Skeletal muscle satellite cell (primary cell): ENCODE data around the gene TXLNA.

ENCODE experiments used
- H3K27me3 ChIP-seq: 2 replicates; pipeline ENCODE4 v1.7.0; 2013; ENCODE audit warnings: low read length; ENCODE audit not compliant: control insufficient read depth, insufficient read depth
- H3K36me3 ChIP-seq: 2 replicates; pipeline ENCODE4 v1.7.0; 2013; ENCODE audit warnings: mild to moderate bottlenecking, control low read depth, low read length; ENCODE audit not compliant: insufficient read depth
- H3K4me1 ChIP-seq: 2 replicates; pipeline ENCODE4 v1.7.0; 2013; ENCODE audit warnings: low read length; ENCODE audit not compliant: control insufficient read depth, insufficient read depth
- H3K4me2 ChIP-seq: 2 replicates; pipeline ENCODE4 v1.7.0; 2013; ENCODE audit warnings: mild to moderate bottlenecking, low read length
- H3K4me3 ChIP-seq: 2 replicates; pipeline ENCODE4 v1.7.0; 2013; ENCODE audit warnings: low read length
- H3K9ac ChIP-seq: 2 replicates; pipeline ENCODE4 v1.7.0; 2013; ENCODE audit warnings: mild to moderate bottlenecking, low read depth, low read length, moderate library complexity
- H3K9me3 ChIP-seq: replicated peaks from 2 replicates; pipeline ENCODE4 v1.7.0; 2013; ENCODE audit warnings: mild to moderate bottlenecking, control low read depth, low read length

Gene TXLNA

GRCh38 chr1:32220746-32221580 lies 41.5 kb downstream of the TXLNA start:
- Histone ChIP-seq H3K4me3 (peak overlapping the region; percentile 88), H3K27me3 (no peaks in the 10 kb centered on the region), H3K4me2 (peak overlapping the region; percentile 96), H3K36me3 (peaks cover 31% of the 10 kb centered on the region), H3K9ac (peak overlapping the region; percentile 99), H3K9me3 (no peaks in the 10 kb centered on the region), H3K4me1 (peaks cover 27% of the 10 kb centered on the region)

DNA sequence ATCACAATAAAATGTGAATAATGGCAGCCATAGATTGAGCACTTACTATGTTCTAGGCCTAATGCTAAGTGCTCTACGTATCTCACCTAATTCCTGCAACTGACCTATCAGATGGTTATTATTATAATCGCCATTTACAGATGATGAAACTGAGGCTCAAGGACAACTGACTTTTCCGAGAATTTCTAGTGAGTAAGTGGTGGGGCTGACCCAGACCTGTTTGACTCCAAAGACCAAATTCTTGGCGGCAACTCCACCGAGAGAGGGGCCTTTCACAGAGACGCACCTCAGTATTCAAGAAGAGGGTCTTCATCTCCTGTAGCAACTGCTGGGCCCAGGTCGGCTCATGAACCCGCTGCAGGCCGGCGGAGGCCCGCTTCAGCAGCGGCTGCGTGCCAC lies 42.1 kb downstream of the TXLNA start:
- no peaks in the 10 kb centered on the region for H3K9me3 ChIP-seq
- H3K4me1 ChIP-seq = peaks cover 27% of the 10 kb centered on the region
- H3K4me2 ChIP-seq = peak overlapping the region; percentile 96
- no peaks in the 10 kb centered on the region for H3K27me3 ChIP-seq
- peaks cover 29% of the 10 kb centered on the region for H3K36me3 ChIP-seq
- peak overlapping the region; percentile 99 for H3K9ac ChIP-seq
- H3K4me3 ChIP-seq = peak overlapping the region; percentile 88

DNA sequence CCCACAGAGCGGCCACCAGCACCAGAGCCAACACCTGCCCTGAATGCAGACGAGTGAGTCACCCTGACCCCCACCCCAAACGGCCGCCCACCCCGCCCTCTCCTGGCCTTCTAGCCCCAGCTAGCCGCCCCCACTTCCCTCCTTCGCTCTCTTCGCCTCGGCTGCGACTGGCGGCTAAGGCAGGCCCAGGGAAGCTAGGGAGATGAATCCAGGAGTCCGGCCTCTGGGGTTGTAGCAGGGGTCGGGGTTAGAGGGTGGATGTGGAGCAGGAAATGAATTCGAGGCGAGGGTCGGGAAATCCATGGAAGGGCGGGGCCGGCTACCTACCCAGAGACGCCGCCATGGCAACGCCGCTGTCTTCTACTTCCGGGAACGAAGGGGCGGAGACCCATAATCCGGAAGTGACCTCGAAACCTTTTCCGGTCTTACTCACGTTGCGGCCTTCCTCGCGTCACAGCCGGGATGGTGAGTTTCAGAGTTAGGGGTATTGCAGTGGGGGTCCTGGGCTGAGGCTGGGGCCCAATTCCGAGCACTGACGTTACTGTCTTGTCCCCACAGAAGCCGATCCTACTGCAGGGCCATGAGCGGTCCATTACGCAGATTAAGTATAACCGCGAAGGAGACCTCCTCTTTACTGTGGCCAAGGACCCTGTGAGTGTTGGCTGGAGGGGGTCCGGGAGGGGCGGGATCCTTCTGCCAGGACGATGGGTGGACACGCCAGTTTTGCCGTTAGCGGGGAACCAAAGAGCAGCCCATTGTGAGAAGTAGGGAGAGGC lies 42.7 kb downstream of the TXLNA start, which contains the start of the genes EIF3I and TMEM234:
Gene EIF3I (plus strand): TSS at position 428 of the 776 bp plus-strand sequence. CDS start 35 bp downstream, at position 463.
Gene TMEM234 (minus strand): TSS at position 374 of the 776 bp plus-strand sequence. CDS start 31 bp downstream, at position 343.
- peak within 1 kb of the TSS; percentile 99 for H3K9ac ChIP-seq
- H3K9me3 ChIP-seq = no peaks in the 10 kb centered on the region
- peaks cover 25% of the 10 kb centered on the region for H3K36me3 ChIP-seq
- peak within 1 kb of the TSS; percentile 88 for H3K4me3 ChIP-seq
- peaks cover 27% of the 10 kb centered on the region for H3K4me1 ChIP-seq
- H3K4me2 ChIP-seq = peak within 1 kb of the TSS; percentile 96
- H3K27me3 ChIP-seq = no peaks in the 10 kb centered on the region

GRCh38 chr1:32223683-32224082 lies 44.2 kb downstream of the TXLNA start:
- Histone ChIP-seq H3K9me3 (no peaks in the 10 kb centered on the region), H3K36me3 (peaks cover 36% of the 10 kb centered on the region), H3K4me3 (peak overlapping the region; percentile 7), H3K27me3 (no peaks in the 10 kb centered on the region), H3K4me2 (peak overlapping the region; percentile 96), H3K4me1 (peaks cover 27% of the 10 kb centered on the region), H3K9ac (peak overlapping the region; percentile 99)

DNA sequence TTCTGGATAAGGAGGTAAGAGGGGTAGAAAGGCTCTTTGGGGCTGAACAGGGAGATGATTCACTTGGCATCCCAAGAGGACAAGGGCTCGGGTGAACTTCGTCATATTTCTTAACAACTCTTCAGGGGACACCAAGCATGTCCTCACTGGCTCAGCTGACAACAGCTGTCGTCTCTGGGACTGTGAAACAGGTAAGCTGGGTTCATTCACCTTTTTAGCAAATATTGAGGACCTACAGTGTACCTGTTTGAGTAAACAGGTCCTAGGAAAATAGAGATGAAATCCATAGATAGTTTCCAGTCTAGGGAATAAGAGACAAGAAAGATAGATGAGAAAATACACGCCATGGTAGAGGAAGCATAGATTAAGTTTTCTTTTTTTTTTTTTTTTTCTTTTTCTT lies 44.8 kb downstream of the TXLNA start:
- H3K4me1 ChIP-seq = peaks cover 27% of the 10 kb centered on the region
- peak overlapping the region; percentile 99 for H3K9ac ChIP-seq
- no peak overlapping the region for H3K4me3 ChIP-seq
- H3K9me3 ChIP-seq = no peaks in the 10 kb centered on the region
- H3K36me3 ChIP-seq = peaks cover 40% of the 10 kb centered on the region
- no peaks in the 10 kb centered on the region for H3K27me3 ChIP-seq
- peak overlapping the region; percentile 96 for H3K4me2 ChIP-seq

DNA sequence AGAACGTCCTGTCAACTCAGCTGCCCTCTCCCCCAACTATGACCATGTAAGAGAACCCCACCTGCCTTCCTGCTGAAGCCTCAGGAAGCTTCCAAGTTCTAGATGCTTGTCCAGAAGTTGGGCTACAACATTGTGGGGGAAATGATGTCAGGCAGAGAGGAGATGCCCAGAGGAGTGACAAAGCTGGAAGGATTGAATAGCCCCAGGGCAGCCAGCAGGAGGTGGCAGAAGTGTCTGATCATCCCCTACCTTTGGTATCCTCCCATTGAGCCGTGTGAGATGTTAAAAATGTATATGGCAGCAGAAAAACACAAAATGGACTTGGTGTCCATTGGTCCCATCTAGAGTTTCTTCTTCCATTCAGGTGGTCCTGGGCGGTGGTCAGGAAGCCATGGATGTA lies 49.3 kb downstream of the TXLNA start:
- no peaks in the 10 kb centered on the region for H3K27me3 ChIP-seq
- H3K36me3 ChIP-seq = peaks cover 52% of the 10 kb centered on the region
- no peak overlapping the region for H3K4me2 ChIP-seq
- H3K9ac ChIP-seq = no peak overlapping the region
- no peak overlapping the region for H3K4me3 ChIP-seq
- no peaks in the 10 kb centered on the region for H3K9me3 ChIP-seq
- peaks cover 3% of the 10 kb centered on the region for H3K4me1 ChIP-seq

DNA sequence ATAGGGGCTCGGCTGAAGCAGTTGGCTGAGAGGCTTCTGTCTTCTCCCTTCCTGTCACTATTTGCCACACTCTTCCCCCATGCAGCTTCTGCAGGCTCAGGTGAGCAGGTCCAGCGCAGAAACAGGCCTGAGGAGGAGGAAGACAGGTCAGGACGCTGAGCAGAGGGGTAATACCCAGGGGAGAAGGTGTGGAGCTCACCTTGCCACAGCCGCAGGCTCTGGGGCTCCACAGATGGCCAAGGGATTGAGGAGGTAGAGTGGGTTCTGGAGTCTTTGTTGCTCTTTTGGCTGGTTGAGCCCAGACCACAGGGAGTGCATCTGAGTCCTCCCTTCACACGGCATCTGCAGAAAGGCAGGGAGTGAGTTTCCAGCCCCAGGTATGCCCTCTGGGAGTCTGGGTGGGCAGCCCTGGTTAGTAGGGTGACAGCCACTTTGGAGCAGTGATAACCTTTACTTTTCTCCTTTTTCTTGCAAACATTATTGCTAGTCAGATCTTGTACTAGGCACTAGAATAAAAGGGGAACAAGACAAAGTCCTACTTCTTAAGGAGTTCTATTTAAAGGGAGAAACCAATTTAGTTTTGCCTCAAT lies 52.5 kb downstream of the TXLNA start:
- Histone ChIP-seq H3K27me3 (no peaks in the 10 kb centered on the region), H3K4me1 (peaks cover 19% of the 10 kb centered on the region), H3K4me2 (no peak overlapping the region), H3K4me3 (no peak overlapping the region), H3K36me3 (peaks cover 37% of the 10 kb centered on the region), H3K9ac (no peak overlapping the region), H3K9me3 (no peaks in the 10 kb centered on the region)

DNA sequence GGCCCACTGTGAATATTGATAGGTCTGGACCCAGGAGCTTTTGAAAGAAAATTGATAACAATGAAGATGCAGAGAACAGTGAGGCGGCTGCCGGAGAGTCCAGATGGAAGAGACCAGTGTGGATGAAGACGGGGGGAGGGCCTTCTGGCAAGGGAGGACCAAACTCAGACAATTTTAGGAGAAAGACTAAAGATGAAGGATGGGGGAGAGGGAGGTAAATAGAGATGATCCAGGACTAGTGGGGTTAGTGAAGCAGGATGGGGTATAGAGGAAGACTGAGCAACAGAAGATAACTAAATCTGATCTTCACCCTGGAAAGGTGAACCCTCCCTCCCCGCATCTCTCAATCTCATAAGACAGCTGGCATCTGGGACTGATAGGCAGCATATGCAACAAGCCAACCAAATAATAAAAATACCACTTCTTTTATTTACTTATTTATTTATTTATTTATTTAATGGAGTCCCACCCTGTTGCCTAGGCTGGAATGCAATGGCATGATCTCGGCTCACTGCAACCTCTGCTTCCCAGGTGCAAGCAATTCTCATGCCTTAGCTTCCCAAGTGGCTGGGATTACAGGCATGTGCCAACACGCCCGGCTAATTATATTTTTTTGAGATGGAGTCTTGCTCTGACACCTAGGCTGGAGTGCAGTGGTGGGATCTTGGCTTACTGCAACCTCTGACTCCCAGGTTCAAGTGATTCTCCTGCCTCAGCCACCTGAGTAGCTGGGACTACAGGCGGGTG lies 53.3 kb downstream of the TXLNA start:
- Histone ChIP-seq H3K27me3 (no peaks in the 10 kb centered on the region), H3K9ac (no peak overlapping the region), H3K4me1 (peaks cover 21% of the 10 kb centered on the region), H3K4me3 (no peak overlapping the region), H3K9me3 (no peaks in the 10 kb centered on the region), H3K36me3 (peaks cover 36% of the 10 kb centered on the region), H3K4me2 (no peak overlapping the region)

DNA sequence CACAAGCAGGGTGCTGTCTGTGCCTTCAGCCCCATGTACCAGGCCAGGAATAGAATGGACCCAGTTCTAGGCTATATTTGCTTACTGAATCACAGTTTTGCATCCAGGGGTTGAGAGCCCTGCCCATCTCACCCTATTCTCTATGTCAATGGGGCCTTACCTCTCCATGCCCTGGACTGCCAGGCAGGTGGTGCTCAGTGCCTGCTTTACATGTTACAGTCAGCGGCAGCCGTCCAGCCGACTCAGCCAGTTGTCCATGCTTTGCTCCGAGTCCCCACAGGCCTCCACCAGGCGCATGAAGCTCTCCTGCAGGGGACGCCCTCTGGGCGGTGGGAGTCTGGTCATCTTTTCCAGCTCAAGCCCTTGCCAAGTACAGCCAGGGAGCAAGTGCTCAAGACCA lies 55.3 kb downstream of the TXLNA start:
- H3K4me2 ChIP-seq = no peak overlapping the region
- no peaks in the 10 kb centered on the region for H3K9me3 ChIP-seq
- peaks cover 19% of the 10 kb centered on the region for H3K36me3 ChIP-seq
- no peak overlapping the region for H3K9ac ChIP-seq
- no peaks in the 10 kb centered on the region for H3K27me3 ChIP-seq
- no peak overlapping the region for H3K4me3 ChIP-seq
- peaks cover 21% of the 10 kb centered on the region for H3K4me1 ChIP-seq

- H3K4me3 ChIP-seq = no peak overlapping the region
- no peak overlapping the region for H3K9ac ChIP-seq
- no peak overlapping the region for H3K4me2 ChIP-seq
- no peaks in the 10 kb centered on the region for H3K27me3 ChIP-seq
- H3K36me3 ChIP-seq = peaks cover under 1% of the 10 kb centered on the region
- H3K4me1 ChIP-seq = peaks cover 42% of the 10 kb centered on the region
- H3K9me3 ChIP-seq = no peaks in the 10 kb centered on the region
Observed at GRCh38 chr1:32239337-32239736, 59.9 kb downstream of the TXLNA start.

DNA sequence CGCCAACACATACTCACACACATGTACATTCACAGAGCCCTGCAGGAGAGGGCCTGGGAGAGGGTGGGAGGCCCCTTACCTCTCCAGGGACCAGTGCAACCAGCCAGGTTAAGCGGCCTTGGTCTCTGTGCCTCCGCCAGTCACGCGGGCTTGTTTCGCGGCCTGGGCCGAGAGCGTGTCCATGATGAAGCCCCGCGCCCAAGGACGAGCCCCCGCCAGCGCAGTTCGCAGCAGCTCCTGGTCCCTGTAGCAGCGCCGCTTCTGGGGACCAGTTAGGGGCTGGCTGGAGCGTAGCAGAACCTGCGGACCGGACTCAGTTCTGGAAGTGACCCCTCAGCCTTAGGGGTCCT lies 60.3 kb downstream of the TXLNA start:
- no peaks in the 10 kb centered on the region for H3K27me3 ChIP-seq
- H3K9me3 ChIP-seq = no peaks in the 10 kb centered on the region
- peak overlapping the region; percentile 68 for H3K4me3 ChIP-seq
- no peak overlapping the region for H3K9ac ChIP-seq
- H3K4me1 ChIP-seq = peaks cover 40% of the 10 kb centered on the region
- no peaks in the 10 kb centered on the region for H3K36me3 ChIP-seq
- peak overlapping the region; percentile 94 for H3K4me2 ChIP-seq
